ENCODE data around the gene SLC41A2.
"Not testable (repeated sequence)": the region's sequence is repeated elsewhere in the genome, so short reads cannot be mapped to it uniquely, and the experiment has no call there.

Gene SLC41A2

GRCh38 chr12:104952816-104953215 lies 5.3 kb downstream of the SLC41A2 start:
- Histone ChIP-seq H3K27ac (ENCODE audit: low read depth, low read length) (no peak overlapping the region), H3F3A (ENCODE audit: insufficient read depth) (peaks cover 7% of the 10 kb centered on the region), H3K79me2 (ENCODE audit: insufficient read depth, low read length) (no peaks in the 10 kb centered on the region; the same call in 1 of the 2 replicates), H3K9ac (ENCODE audit: low read length) (no peak overlapping the region), H2AFZ (ENCODE audit: low read depth, low read length, severe bottlenecking) (no peak overlapping the region), H3K27me3 (ENCODE audit: low read length) (no peaks in the 10 kb centered on the region), H3K9me2 (replicated peaks; ENCODE audit: insufficient read depth, low read length) (no peaks in the 10 kb centered on the region), H4K20me1 (ENCODE audit: low read depth, low read length) (no peaks in the 10 kb centered on the region), H3K9me3 (ENCODE audit: insufficient read depth, low read length) (no peaks in the 10 kb centered on the region), H3K36me3 (ENCODE audit: low read length) (no peaks in the 10 kb centered on the region), H3K4me2 (ENCODE audit: low read depth, low read length, poor library complexity, severe bottlenecking) (no peak overlapping the region), H3K4me3 (ENCODE audit: insufficient read depth, low read length, poor library complexity, severe bottlenecking) (no peak overlapping the region)
- TF ChIP-seq EZH2phosphoT487 (conservative IDR thresholded peaks at IDR 0.05; ENCODE audit: low read length) = no peak
- no peak for TF ChIP-seq CTCF (IDR thresholded peaks at IDR 0.05; ENCODE audit: insufficient read depth, low read length, poor library complexity, severe bottlenecking)

GRCh38 chr12:104951759-104952509 lies 6.2 kb downstream of the SLC41A2 start:
- Histone ChIP-seq H2AFZ (ENCODE audit: low read depth, low read length, severe bottlenecking) (no peak overlapping the region), H4K20me1 (ENCODE audit: low read depth, low read length) (no peaks in the 10 kb centered on the region), H3K79me2 (ENCODE audit: insufficient read depth, low read length) (no peaks in the 10 kb centered on the region; the same call in 1 of the 2 replicates), H3F3A (ENCODE audit: insufficient read depth) (peaks cover 2% of the 10 kb centered on the region), H3K27me3 (ENCODE audit: low read length) (no peaks in the 10 kb centered on the region), H3K27ac (ENCODE audit: low read depth, low read length) (no peak overlapping the region), H3K9me3 (ENCODE audit: insufficient read depth, low read length) (no peaks in the 10 kb centered on the region), H3K9ac (ENCODE audit: low read length) (no peak overlapping the region), H3K9me2 (replicated peaks; ENCODE audit: insufficient read depth, low read length) (no peaks in the 10 kb centered on the region), H3K36me3 (ENCODE audit: low read length) (no peaks in the 10 kb centered on the region), H3K4me3 (ENCODE audit: insufficient read depth, low read length, poor library complexity, severe bottlenecking) (no peak overlapping the region), H3K4me2 (ENCODE audit: low read depth, low read length, poor library complexity, severe bottlenecking) (no peak overlapping the region)
- TF ChIP-seq CTCF (IDR thresholded peaks at IDR 0.05; ENCODE audit: insufficient read depth, low read length, poor library complexity, severe bottlenecking) (no peak), EZH2phosphoT487 (conservative IDR thresholded peaks at IDR 0.05; ENCODE audit: low read length) (no peak)

- not testable (repeated sequence) for H3F3A ChIP-seq (ENCODE audit: insufficient read depth); H3K79me2 ChIP-seq (ENCODE audit: insufficient read depth, low read length); H3K27me3 ChIP-seq (ENCODE audit: low read length)
These were observed 9.4 kb downstream of the SLC41A2 start for GRCh38 chr12:104948716-104949115.

GRCh38 chr12:104944252-104944651 lies 13.8 kb downstream of the SLC41A2 start:
- Histone ChIP-seq H3K36me3 (ENCODE audit: low read length) (no peaks in the 10 kb centered on the region), H3K4me2 (ENCODE audit: low read depth, low read length, poor library complexity, severe bottlenecking) (no peak overlapping the region), H3K27ac (ENCODE audit: low read depth, low read length) (no peak overlapping the region), H3K9ac (ENCODE audit: low read length) (no peak overlapping the region), H3K4me3 (ENCODE audit: insufficient read depth, low read length, poor library complexity, severe bottlenecking) (no peak overlapping the region), H3K9me3 (ENCODE audit: insufficient read depth, low read length) (no peaks in the 10 kb centered on the region), H3F3A (ENCODE audit: insufficient read depth) (no peaks in the 10 kb centered on the region), H4K20me1 (ENCODE audit: low read depth, low read length) (no peaks in the 10 kb centered on the region), H3K79me2 (ENCODE audit: insufficient read depth, low read length) (no peaks in the 10 kb centered on the region; the same call in 1 of the 2 replicates), H3K27me3 (ENCODE audit: low read length) (no peaks in the 10 kb centered on the region), H2AFZ (ENCODE audit: low read depth, low read length, severe bottlenecking) (no peak overlapping the region), H3K9me2 (replicated peaks; ENCODE audit: insufficient read depth, low read length) (no peaks in the 10 kb centered on the region)
- no peak for TF ChIP-seq EZH2phosphoT487 (conservative IDR thresholded peaks at IDR 0.05; ENCODE audit: low read length)

More at GRCh38 chr12:104948716-104949115, 9.4 kb downstream of the SLC41A2 start:
- H3K36me3 ChIP-seq (ENCODE audit: low read length); H2AFZ ChIP-seq (ENCODE audit: low read depth, low read length, severe bottlenecking); H3K4me3 ChIP-seq (ENCODE audit: insufficient read depth, low read length, poor library complexity, severe bottlenecking); H3K9ac ChIP-seq (ENCODE audit: low read length); H3K9me3 ChIP-seq (ENCODE audit: insufficient read depth, low read length); H4K20me1 ChIP-seq (ENCODE audit: low read depth, low read length); H3K27ac ChIP-seq (ENCODE audit: low read depth, low read length); H3K4me2 ChIP-seq (ENCODE audit: low read depth, low read length, poor library complexity, severe bottlenecking); H3K9me2 ChIP-seq (replicated peaks; ENCODE audit: insufficient read depth, low read length): not testable (repeated sequence)

- not testable (repeated sequence) for H3K4me3 ChIP-seq (ENCODE audit: insufficient read depth, low read length, poor library complexity, severe bottlenecking); H3K4me2 ChIP-seq (ENCODE audit: low read depth, low read length, poor library complexity, severe bottlenecking); H3K9ac ChIP-seq (ENCODE audit: low read length); H3K36me3 ChIP-seq (ENCODE audit: low read length); H4K20me1 ChIP-seq (ENCODE audit: low read depth, low read length); H3K79me2 ChIP-seq (ENCODE audit: insufficient read depth, low read length); H3K9me3 ChIP-seq (ENCODE audit: insufficient read depth, low read length); H3K27ac ChIP-seq (ENCODE audit: low read depth, low read length); H3F3A ChIP-seq (ENCODE audit: insufficient read depth); H2AFZ ChIP-seq (ENCODE audit: low read depth, low read length, severe bottlenecking); H3K27me3 ChIP-seq (ENCODE audit: low read length); H3K9me2 ChIP-seq (replicated peaks; ENCODE audit: insufficient read depth, low read length)
These were observed 14.7 kb downstream of the SLC41A2 start for GRCh38 chr12:104943401-104943800.

Measured in SU-DHL-6 (cell line).